HL-60 (cell line): ENCODE measurements around the gene RABGAP1L.
"Not testable (repeated sequence)": the region's sequence is repeated elsewhere in the genome, so short reads cannot be mapped to it uniquely, and the experiment has no call there.

ENCODE experiments used
- DNase-seq, 2 experiments: peaks; one replicate each; pipeline ENCODE4 v3.0.0-alpha.2; 2010 to 2020; ENCODE audit warnings: low read depth in 1 of 2, low spot score in 1 of 2
- H3K27ac ChIP-seq: fragments of 250-450 bp; sonication (Bioruptor Pico); replicated peaks from 2 replicates; pipeline ENCODE4 v1.5.1; 2020; ENCODE audit warnings: mild to moderate bottlenecking, moderate library complexity
- H3K27me3 ChIP-seq: fragments of 250-450 bp; sonication (Bioruptor Pico); 2 replicates; pipeline ENCODE4 v1.5.1; 2021; ENCODE audit warnings: mild to moderate bottlenecking, moderate library complexity; ENCODE audit not compliant: insufficient read depth, poor library complexity, severe bottlenecking
- H3K4me3 ChIP-seq: replicated peaks from 2 replicates; pipeline ENCODE4 v1.5.1; 2011; ENCODE audit warnings: mild to moderate bottlenecking, control low read depth, low read length; ENCODE audit not compliant: insufficient read depth
- GABPA ChIP-seq: IDR thresholded peaks from 2 replicates; pipeline ENCODE4 v1.6.1; 2012; ENCODE audit warnings: low read depth
- POLR2AphosphoS5 ChIP-seq: IDR thresholded peaks from 2 replicates; pipeline ENCODE4 v1.6.1; 2012; ENCODE audit warnings: low read depth
- SPI1 ChIP-seq: IDR thresholded peaks from 2 replicates; pipeline ENCODE4 v1.6.1; 2012; ENCODE audit warnings: low read depth, mild to moderate bottlenecking, borderline replicate concordance
- TF ChIP-seq, protein P1 (sequence below): IDR thresholded peaks from 2 replicates; pipeline ENCODE4 v1.6.1; 2012; ENCODE audit warnings: low read depth; ENCODE audit not compliant: insufficient replicate concordance
- TF ChIP-seq, protein P2 (sequence below): IDR thresholded peaks from one replicate; pipeline ENCODE4 v1.5.1; 2011; ENCODE audit warnings: low read length, control low read depth, inconsistent platforms; ENCODE audit not compliant: insufficient read depth

The RABGAP1L gene

DNA sequence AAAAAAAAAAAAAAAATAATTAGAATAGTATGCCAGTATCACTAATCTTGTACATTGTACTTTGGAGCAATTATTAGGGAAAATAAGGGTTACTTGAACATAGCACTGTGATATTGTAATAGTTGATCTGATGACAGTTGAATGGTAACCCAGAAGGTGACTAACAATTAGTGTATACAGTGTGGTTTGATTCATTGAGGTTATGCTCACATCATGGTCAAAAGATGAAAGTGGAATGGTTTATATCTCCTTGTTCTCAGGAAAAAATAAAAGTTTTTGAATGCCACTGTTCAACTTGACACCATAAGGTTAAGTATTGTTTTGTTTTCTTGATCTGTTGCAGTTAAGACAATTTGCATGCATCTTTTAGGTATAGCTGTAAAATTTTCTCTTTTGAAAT lies 375.5 kb downstream of the RABGAP1L start:
- Histone ChIP-seq H3K27ac (no peak overlapping the region), H3K27me3 (no peaks in the 10 kb centered on the region), H3K4me3 (no peak overlapping the region)
- TF ChIP-seq POLR2AphosphoS5 (no peak), SPI1 (no peak), GABPA (no peak)
- TF ChIP-seq, protein P1, sequence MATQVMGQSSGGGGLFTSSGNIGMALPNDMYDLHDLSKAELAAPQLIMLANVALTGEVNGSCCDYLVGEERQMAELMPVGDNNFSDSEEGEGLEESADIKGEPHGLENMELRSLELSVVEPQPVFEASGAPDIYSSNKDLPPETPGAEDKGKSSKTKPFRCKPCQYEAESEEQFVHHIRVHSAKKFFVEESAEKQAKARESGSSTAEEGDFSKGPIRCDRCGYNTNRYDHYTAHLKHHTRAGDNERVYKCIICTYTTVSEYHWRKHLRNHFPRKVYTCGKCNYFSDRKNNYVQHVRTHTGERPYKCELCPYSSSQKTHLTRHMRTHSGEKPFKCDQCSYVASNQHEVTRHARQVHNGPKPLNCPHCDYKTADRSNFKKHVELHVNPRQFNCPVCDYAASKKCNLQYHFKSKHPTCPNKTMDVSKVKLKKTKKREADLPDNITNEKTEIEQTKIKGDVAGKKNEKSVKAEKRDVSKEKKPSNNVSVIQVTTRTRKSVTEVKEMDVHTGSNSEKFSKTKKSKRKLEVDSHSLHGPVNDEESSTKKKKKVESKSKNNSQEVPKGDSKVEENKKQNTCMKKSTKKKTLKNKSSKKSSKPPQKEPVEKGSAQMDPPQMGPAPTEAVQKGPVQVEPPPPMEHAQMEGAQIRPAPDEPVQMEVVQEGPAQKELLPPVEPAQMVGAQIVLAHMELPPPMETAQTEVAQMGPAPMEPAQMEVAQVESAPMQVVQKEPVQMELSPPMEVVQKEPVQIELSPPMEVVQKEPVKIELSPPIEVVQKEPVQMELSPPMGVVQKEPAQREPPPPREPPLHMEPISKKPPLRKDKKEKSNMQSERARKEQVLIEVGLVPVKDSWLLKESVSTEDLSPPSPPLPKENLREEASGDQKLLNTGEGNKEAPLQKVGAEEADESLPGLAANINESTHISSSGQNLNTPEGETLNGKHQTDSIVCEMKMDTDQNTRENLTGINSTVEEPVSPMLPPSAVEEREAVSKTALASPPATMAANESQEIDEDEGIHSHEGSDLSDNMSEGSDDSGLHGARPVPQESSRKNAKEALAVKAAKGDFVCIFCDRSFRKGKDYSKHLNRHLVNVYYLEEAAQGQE: no peak
- TF ChIP-seq, protein P2, sequence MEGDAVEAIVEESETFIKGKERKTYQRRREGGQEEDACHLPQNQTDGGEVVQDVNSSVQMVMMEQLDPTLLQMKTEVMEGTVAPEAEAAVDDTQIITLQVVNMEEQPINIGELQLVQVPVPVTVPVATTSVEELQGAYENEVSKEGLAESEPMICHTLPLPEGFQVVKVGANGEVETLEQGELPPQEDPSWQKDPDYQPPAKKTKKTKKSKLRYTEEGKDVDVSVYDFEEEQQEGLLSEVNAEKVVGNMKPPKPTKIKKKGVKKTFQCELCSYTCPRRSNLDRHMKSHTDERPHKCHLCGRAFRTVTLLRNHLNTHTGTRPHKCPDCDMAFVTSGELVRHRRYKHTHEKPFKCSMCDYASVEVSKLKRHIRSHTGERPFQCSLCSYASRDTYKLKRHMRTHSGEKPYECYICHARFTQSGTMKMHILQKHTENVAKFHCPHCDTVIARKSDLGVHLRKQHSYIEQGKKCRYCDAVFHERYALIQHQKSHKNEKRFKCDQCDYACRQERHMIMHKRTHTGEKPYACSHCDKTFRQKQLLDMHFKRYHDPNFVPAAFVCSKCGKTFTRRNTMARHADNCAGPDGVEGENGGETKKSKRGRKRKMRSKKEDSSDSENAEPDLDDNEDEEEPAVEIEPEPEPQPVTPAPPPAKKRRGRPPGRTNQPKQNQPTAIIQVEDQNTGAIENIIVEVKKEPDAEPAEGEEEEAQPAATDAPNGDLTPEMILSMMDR: no peak
- DNase-seq: no peak

DNA sequence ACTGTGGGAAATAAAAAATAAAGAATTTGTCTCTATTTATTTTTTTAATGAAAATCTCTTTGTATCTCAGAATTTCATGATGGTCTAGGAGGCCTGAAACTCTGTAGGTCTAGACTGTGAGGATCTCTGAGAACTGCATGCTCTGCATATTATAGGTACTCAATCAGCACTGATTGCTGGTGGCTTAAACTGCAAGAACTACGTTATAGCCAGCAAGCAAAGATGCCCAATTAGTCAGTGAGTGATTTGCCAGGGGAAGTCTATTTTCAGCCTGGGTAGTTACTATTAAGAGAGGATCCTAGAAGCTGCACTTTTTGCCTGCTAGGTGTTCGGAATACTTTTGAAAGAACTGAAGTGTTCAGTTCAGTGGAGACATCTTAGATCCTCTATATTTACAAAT lies 375.9 kb downstream of the RABGAP1L start:
- Histone ChIP-seq H3K4me3 (no peak overlapping the region), H3K27ac (no peak overlapping the region), H3K27me3 (no peaks in the 10 kb centered on the region)
- TF ChIP-seq POLR2AphosphoS5 (no peak), GABPA (no peak)
- TF ChIP-seq, protein P1: no peak
- no peak for DNase-seq

DNA sequence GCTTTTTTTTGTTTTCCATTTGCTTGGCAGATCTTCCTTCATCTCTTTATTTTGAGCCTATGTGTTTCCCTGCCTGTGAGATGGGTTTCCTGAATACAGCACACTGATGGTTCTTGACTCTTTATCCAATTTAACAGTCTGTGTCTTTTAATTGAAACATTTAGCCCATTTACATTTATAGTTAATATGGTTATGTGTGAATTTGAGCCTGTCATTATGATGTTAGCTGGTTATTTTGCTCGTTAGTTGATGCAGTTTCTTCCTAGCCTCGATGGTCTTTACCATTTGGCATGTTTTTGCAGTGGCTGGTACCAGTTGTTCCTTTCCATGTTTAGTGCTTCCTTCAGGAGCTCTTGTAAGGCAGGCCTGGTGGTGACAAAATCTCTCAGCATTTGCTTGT lies 384.1 kb downstream of the RABGAP1L start:
- not testable (repeated sequence) for H3K27ac ChIP-seq, DNase-seq, H3K4me3 ChIP-seq, H3K27me3 ChIP-seq

DNA sequence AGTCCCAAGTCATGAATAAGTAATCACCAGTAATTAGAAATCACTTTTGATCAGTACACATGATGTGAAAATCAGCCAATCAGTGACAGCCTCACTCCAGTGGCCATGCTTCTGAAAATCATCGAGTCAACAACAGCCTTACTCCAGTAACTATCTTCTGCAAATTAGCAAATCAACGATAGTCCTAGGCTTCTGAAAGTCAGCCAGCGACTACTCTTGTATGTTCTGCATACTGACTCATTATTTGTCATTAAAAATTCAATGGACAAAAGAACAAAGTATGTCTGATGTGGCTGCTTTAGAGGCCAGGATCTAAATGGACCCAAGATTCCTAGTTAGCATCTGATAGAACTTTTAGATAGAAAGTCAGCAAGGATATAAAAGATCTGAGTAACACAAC lies 391.0 kb downstream of the RABGAP1L start:
- DNase-seq: no peak
- TF ChIP-seq, protein P1: no peak
- TF ChIP-seq GABPA: no peak
- no peak for TF ChIP-seq POLR2AphosphoS5
- TF ChIP-seq, protein P2: no peak
- no peak for TF ChIP-seq SPI1
- Histone ChIP-seq H3K27ac (no peak overlapping the region), H3K4me3 (no peak overlapping the region), H3K27me3 (no peaks in the 10 kb centered on the region)
